ENCODE results near the gene IMPA2. TPM values are rescaled to one million over a fixed set of nuclear protein-coding genes. Genes with fewer than 3 reads are reported as not detected.

The IMPA2 gene
- total and polyA plus RNA-seq, 2 of the 13 experiments (the other 11 are each of a cell fraction or from before 2014, with no cell fraction given), result 37.8 to 71.8 TPM

GRCh38 chr18:11955239-11956029 lies 25.9 kb upstream of the IMPA2 start (continued):
- TF ChIP-seq GRHL1 (CRISPR knock-in tag; conservative IDR thresholded peaks at IDR 0.05) (no peak), MTERF4 (CRISPR knock-in tag; IDR thresholded peaks at IDR 0.05) (no peak), NFYB (CRISPR knock-in tag; IDR thresholded peaks at IDR 0.05) (no peak), ZNF414 (CRISPR knock-in tag; IDR thresholded peaks at IDR 0.05) (no peak), ZNF256 (CRISPR knock-in tag; conservative IDR thresholded peaks at IDR 0.05) (0 out of 2 replicates have a peak, but pooled peaks have one; percentile 31), ELF3 (CRISPR knock-in tag; IDR thresholded peaks at IDR 0.05) (0 out of 2 replicates have a peak, but pooled peaks have one; percentile 49), YY1 (IDR thresholded peaks at IDR 0.05; ENCODE audit: insufficient read depth, insufficient replicate concordance, low read depth, low read length) (no peak), ZNF704 (CRISPR knock-in tag; IDR thresholded peaks at IDR 0.05; ENCODE audit: borderline replicate concordance) (no peak), SALL1 (CRISPR knock-in tag; IDR thresholded peaks at IDR 0.05) (peak; percentile 74), HMGXB4 (CRISPR knock-in tag; IDR thresholded peaks at IDR 0.05; ENCODE audit: borderline replicate concordance in 1 of 2, low read depth in 1 of 2) (no peak), ATF4 (CRISPR knock-in tag; IDR thresholded peaks at IDR 0.05) (peak in 1 of 2 experiments; percentile 10; a peak in 1 of 4 replicates), ARID3A (IDR thresholded peaks at IDR 0.05; ENCODE audit: low read depth, low read length) (no peak), SCMH1 (CRISPR knock-in tag; IDR thresholded peaks at IDR 0.05; ENCODE audit: borderline replicate concordance) (no peak), ZNF530 (CRISPR knock-in tag; IDR thresholded peaks at IDR 0.05; ENCODE audit: low read depth) (no peak), ZNF674 (CRISPR knock-in tag; IDR thresholded peaks at IDR 0.05; ENCODE audit: low read depth) (no peak), HOXA5 (CRISPR knock-in tag; IDR thresholded peaks at IDR 0.05) (no peak), IKZF1 (IDR thresholded peaks at IDR 0.05) (no peak), ZFP41 (CRISPR knock-in tag; IDR thresholded peaks at IDR 0.05; ENCODE audit: borderline replicate concordance) (no peak), ZNF121 (CRISPR knock-in tag; IDR thresholded peaks at IDR 0.05) (no peak)

Data from HepG2 (cell line).